AG08396 (cell line): ENCODE measurements around the gene PRR14.

Experiments
- DNase-seq: peaks from one replicate; pipeline ENCODE4 v3.0.0; 2012; ENCODE audit warnings: low spot score, mixed read lengths

Gene PRR14

DNA sequence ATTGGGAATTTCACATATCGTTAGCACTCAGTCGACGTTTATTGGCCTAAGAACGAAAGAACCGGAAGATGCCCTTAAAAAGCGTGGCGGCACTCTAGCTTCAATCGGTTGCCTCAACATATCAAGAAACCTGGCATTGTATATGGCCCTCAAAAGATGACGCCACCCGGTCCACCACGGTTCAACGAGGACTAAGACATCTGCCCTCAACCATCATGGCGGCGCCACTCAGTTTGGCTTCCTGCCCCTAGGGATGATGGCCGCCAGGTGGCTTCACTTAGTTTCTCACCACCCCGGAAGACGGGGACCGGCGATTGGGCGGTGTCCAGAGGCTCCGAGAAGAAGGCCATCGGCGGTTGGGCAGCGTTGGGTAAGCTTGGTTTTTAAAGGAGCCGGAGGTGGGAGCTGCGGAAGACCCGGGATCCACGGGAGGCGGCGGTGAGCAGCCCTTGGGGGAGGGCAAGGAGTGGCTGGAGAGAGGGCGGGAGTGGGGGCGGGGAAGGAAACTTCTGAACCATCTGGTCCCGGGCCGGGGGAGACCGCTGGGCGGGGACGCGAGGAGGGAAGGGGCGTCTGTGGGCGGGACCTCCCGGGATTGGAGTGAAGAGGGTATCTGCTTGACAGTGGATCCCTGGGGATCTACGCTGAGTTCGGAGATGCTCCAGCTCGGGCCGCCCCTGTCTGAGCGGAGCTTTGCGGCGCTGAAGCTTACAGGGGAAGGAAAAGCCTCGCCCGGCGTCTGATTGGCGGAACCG is at the start of gene PRR14:
Gene PRR14 (plus strand): TSS at position 592 of the 755 bp plus-strand sequence. CDS start 686 bp downstream, outside the sequence.
- DNase-seq, result peak; percentile 95

- no peak for DNase-seq
Measured at GRCh38 chr16:30601966-30602365, 48.8 kb upstream of the PRR14 start.

DNA sequence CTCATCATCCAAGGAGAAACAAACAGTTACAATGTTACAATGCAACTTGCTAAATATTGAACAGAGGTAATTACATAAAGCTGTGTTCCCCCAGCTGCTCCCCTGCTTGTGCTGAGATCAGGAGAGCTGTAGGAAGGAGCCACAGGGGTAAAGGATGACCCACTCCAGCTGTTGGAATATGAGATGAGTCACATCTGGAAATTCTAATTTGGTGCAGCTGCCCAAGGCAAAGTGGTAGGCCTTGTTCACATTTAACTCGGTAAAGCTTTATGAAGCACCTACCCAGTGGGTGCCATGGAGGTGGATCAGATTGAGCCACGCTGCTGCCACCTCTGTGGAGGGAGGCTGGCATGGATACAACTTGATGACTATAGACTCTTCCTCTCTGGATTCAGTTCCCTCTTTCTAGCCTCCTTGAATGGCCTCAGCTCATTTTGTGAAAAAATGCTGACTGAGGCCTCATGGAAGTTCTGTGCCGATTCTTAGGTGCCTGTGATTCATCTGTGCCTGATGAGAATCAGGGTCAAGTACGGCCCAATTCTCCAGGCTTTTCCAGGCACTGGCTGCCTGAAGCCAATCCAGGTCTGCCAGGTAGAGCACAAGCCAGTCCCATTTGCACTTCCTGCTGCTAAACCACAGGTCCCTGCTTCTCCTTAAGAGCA is 48.0 kb upstream of the PRR14 start:
- peak; percentile 44 for DNase-seq

- no peak for DNase-seq
Measured at GRCh38 chr16:30603945-30604315, 46.8 kb upstream of the PRR14 start.

DNA sequence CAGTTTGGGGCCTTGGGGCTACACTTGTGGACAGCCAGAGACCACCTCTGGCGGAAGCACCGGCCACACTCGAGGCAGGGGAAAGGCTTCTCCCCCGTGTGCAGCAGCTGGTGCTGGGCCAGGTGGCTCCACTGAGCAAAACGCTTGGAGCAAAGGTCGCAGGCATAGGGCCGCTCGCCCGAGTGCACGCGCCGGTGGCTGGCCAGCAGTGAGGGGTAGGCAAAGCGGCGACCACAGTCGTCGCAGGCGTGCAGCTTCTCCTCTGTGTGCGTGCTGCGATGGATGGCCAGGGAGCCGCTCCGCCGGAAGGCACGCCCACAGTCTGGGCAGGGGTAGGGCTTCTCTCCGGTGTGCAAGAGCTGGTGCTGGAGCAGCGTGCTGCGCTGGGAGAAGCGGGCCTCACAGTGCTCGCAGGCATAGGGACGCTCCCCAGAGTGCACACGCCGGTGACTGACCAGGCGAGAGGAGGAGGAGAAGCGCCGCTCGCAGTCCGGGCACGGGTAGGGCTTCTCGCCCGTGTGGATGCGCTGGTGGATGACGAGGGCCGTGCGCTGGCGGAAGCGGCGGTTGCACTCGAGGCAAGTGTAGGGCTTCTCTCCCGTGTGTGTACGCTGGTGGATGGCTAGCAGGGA is 46.3 kb upstream of the PRR14 start:
- DNase-seq, result no peak

DNA sequence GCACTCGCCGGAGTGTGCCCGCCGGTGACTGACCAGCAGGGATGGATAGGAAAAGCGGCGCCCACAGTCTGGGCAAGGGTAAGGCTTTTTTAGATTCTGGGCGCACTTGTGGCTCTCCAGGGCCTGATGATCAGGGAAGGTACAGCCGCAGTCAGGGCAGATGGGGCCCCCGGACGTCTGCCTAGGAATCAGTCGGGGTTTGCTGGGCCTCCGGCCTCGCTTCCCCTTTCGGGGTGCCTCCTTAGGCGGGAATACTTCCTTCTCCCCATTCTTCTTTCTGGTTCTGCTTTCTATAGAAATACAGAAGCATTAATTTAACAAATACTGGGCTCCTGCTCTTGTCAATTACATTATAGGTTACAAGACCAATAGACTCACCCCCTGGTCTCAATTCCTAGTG is 45.6 kb upstream of the PRR14 start:
- no peak for DNase-seq

GRCh38 chr16:30606004-30606403 is 44.8 kb upstream of the PRR14 start:
- no peak for DNase-seq

- peak; percentile 65 for DNase-seq
Measured at GRCh38 chr16:30609002-30609925, 41.5 kb upstream of the PRR14 start.

- DNase-seq, result peak; percentile 98
Measured at GRCh38 chr16:30609926-30610839, 40.6 kb upstream of the PRR14 start, which contains the start of gene ZNF689. ZNF689 (minus strand) TSS chr16:30610389; CDS start chr16:30610041, 348 bp downstream.

GRCh38 chr16:30615358-30616091 is 35.2 kb upstream of the PRR14 start:
- peak; percentile 41 for DNase-seq

GRCh38 chr16:30619202-30619601 is 31.6 kb upstream of the PRR14 start:
- no peak for DNase-seq

GRCh38 chr16:30619638-30620037 is 31.1 kb upstream of the PRR14 start:
- DNase-seq, result no peak

DNA sequence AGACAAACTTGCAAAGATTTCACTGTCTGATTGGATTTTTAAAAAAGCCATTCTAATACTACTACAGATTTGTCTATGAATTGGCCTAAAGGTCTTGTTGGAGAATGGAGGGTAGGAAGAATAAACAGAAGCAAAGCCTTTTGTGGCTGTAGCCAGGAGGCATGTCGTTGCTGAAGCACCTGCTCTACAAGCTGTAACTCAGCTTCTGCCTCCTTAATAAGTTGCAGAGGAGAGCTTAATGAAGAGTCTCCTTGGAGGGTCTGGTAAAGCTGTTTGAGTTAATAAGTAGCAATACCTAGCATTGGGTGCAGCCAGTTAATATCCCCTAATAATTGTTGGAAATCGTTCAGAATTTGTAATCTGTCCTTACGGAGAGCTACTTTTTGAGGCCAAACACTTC is 30.6 kb upstream of the PRR14 start:
- no peak for DNase-seq

DNA sequence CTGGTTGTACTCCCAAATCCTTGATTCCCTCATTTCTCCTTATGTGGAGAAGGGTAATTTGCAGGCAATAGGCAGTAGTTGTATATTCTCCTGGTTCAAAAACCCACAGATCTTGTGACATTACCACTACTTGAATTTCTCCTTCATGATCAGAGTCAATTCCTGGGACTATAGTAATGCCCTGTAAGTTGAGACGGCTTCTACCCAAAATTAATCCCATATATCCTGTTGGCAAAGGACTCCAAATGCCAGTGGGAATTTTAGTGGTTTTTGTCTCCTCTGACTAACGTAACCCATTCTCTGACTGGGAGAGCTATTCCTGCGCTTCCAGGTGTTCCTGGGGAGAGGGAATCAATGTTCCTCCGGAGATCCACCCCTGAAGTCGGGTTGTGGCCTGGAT is 29.0 kb upstream of the PRR14 start:
- DNase-seq, result no peak

DNA sequence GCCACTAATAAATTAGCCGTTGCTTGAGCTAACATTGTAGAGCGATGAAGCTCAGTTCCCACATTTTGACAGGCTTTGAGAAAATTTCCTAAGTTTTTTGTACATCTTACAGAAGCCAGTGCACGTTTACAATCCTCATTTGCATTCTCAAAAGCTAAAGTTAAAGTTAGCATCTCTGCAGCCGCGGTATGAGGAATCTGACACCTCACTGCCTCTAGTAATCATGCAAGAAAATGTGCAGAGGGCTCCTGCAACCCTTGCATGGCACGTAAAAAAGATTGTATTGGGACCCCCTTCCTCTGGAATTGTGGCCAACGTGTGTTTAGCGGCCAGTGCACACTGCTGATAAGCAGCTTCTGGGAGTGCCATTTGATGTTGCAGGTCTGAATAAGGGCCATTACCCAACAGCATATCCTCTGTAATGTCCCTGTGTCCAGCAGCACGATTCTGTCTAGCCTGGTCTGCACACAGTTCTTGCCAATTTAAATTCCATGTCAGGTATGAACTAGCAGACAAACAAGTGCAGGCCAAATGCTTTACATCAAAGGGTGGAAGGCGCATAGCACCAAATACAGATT is 28.2 kb upstream of the PRR14 start:
- DNase-seq, result no peak

DNA sequence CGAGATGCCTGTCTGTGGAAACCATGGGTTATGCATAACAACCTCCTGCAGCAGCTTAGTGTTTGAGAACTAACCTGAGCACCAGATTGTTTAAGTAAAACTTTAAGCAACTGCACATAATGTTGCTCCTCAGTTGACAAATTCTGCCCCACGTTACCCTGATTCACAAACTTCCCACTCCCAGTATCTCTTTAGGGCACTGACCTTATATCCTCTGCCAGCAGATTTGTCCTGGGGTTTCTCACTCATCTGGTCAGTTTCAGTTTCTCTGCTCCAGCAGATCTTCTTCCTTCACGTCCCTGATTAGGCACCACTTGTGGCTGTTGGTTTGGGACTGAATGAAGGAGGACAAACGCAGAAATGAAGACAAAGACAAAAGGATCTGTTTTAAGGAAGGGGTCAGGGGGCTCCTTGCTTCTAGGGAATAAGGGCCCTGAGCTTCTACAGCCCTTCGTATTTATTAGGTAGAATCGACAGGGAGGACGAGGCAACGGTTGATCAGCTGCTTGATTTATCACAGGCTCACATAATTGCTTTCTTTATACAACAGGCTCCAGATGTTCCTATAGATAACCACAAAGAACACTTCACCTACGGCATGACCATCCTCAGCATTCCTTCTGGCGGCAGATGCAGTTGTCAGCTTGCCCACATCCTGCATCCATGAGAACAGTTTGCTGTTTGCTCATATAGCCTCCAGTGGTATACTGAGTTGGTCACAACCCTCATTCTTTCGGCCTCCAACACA is 27.1 kb upstream of the PRR14 start:
- DNase-seq, result no peak

DNA sequence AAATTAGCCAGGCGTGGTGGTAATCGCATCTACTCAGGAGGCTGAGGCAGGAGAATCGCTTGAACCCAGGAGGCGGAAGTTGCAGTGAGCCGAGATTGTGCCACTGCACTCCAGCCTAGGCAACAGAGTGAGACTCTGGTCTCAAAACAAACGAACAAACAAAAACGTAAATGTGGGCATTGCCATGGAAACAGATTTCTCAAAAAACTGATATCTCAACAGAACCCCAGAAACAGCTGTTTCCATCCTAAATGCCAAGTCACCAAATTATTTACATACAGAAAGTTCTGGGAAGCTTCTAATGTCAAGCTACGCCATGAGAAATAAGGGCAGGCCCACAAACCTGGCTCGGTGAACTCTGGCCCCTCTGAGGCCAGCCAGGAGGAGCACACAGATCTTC is 24.5 kb upstream of the PRR14 start:
- no peak for DNase-seq

- peak; percentile 69 for DNase-seq
Measured at GRCh38 chr16:30628628-30629540, 21.9 kb upstream of the PRR14 start.
